ENCODE data around the gene NRBF2.
A peak's percentile ranks its signal among the peaks of the same experiment; 100 is the strongest.
"Not testable (repeated sequence)": the region's sequence is repeated elsewhere in the genome, so short reads cannot be mapped to it uniquely, and the experiment has no call there.

The NRBF2 gene

DNA sequence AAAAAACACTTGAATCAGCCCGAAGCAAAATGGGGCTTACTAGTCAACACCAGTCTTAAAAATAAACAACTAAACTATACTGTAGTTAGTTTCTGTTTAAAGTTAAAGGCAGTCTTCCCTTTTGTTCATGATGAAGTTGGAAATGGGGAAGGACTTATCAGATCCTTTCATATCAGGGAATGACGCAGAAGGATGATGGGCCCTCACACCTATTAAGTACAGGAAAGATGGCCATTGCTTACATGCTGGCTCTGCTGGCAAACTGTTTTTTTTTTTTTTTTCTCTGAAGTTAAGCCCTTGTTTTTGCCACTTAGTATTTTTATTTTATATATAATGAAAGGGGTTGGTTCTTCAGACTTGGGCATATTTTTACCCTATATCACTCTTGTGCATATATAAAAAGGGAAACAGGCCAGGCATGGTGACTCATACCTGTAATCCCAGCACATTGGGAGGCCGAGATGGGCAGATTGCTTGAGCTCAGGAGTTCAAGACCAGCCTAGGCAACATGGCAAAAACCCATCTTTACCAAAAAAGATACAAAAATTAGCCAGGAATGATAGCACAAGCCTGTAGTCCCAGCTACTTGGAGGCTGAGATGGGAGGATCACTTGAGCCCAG is 16.6 kb upstream of the NRBF2 start:
- DNase-seq (ENCODE audit: low spot score): no peak

GRCh38 chr10:63119041-63119440 is 14.1 kb upstream of the NRBF2 start:
- DNase-seq (ENCODE audit: low spot score): no peak

DNA sequence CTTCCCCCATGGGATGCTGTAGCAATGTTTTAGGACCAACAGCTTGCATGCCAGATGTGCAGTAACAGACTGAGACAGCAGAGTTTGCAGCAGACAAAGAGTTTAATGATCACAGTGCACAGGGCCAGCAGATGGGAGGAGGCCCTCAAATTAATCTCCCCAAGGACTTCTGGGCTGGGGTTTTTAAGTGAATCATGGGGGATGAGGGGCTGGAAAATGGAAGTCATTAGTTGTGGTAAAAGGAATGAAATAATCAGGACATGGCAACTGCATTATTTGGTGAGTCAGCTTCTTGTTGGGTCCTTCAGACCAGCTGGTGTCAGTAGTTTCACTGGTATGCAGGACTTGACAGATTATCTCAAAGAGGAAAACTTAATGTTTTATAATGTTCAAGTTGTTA is 12.6 kb upstream of the NRBF2 start:
- peak; percentile 80 for DNase-seq (ENCODE audit: low spot score)

- DNase-seq (ENCODE audit: low spot score): no peak
Measured at GRCh38 chr10:63123727-63124362, 9.3 kb upstream of the NRBF2 start.

DNA sequence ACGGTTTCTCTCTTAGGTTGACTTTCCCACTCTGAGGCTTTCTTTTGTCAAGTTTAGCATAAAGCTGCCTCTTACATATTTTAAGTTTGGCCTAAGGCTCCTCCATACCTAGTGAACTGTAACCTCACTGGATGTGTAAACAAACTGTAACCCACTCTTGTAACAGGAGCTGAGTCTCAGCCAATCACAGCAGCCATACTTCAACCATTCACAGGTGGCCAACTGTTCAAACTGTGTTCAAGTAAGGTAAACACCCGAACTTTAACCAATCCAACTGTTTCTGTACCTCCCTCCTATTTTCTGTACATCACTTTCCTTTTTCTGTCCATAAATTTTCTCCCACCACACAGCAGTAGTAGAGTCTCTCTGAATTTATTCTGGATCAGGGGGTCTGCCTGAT is 7.7 kb upstream of the NRBF2 start:
- DNase-seq (ENCODE audit: low spot score): no peak

DNA sequence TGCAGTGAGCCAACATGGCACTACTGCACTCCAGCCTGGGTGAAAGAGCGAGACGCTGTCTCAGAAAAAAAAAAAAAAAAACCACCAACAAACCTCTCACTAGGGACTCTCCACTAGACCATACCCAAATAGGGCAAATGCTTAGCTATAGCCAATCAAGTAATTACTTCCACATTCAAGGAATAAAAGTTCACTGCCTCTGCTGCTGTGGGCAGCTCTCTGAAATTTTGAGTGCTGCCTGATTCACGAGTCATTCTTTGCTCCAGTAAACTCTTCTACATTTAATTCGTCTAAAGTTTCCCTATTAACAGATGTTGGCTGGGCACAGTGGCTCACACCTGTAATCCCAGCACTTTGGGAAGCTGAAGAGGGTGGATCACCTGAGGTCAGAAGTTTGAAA is 4.7 kb upstream of the NRBF2 start:
- peak; percentile 50 for DNase-seq (ENCODE audit: low spot score)

- DNase-seq (ENCODE audit: low spot score): no peak
Measured at GRCh38 chr10:63129888-63130287, 3.2 kb upstream of the NRBF2 start.

DNA sequence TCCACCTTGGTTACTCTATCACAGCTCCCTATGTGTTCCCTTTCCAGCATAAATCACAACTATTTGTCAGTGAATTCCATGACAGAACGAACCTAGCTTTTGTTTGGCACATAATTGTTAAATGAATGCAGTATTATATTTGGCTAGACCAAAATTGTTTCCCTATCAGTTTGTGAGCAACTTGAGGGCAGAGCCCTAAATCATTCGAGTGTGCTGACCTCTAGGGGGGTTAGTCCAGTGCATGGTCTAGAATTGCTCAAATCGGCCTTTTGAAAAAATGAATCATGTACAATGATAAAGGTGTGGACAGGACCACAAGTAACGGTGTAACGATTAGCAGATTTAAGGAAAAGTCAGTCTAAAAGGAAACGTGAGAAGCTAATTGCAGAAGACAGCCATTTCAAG is 475 bp upstream of the NRBF2 start:
- no peak for DNase-seq (ENCODE audit: low spot score)

GRCh38 chr10:63133821-63134557 is 861 bp downstream of the NRBF2 start:
- DNase-seq (ENCODE audit: low spot score): peak; percentile 31

DNA sequence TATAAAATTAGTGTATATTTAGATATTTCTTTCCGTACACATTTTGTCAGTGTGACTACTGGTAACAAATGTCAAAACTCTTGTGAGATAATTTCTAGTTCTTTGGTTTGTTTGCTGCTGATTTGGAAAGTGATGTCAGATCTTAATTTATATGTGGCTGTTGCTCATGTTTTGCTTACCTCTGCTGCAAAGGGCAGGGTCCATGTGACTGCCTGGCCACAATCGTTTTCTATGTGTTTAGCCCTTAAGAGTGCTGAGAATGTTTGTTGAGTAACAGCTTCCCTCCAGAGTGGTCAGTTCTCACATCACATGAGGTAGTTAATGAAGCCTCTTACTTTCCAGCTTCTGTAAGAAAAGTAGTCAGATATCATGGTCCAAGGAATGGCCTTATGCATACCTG is 4.2 kb downstream of the NRBF2 start:
- DNase-seq (ENCODE audit: low spot score): peak; percentile 47

DNA sequence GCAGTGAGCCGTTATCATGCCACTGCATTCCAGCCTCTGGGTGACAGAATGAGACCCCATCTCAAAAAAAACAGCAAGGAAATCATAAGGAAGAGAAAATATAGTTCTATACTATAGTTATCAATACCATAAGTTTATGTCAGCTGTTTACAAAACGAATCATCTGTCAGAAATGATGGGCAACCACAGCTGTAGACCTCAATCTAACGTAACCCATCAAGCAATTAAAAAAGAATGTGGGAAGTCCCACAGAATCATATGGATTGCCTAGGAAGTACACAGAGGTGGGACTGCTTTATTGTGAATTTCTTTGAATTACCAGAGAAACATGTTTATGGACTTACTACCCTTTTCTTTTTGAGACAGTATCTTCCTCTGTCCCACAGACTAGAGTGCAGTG is 6.9 kb downstream of the NRBF2 start:
- no peak for DNase-seq (ENCODE audit: low spot score)

- DNase-seq (ENCODE audit: low spot score): no peak
Measured at GRCh38 chr10:63142136-63142535, 9.0 kb downstream of the NRBF2 start.

DNA sequence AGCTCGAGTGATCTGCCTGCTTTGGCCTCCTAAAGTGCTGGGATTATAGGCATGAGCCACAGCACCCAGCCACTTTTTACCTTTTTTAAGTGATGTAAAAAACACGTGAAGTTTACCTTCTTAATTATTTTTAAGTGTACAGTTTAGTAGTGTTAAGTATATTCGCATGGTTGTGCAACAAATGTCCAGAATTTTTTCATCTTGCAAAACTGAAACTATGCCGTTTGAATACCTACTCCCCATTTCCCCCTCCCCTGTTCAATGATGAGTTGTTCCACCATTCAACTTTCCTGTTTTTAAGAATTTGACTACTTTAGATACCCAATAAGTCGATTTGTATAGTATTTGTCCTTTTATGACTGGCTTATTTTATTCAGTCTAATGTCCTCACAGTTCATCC is 10.9 kb downstream of the NRBF2 start:
- DNase-seq (ENCODE audit: low spot score): no peak

- DNase-seq (ENCODE audit: low spot score): peak; percentile 17
Measured at GRCh38 chr10:63145782-63146181, 12.7 kb downstream of the NRBF2 start.

- no peak for DNase-seq (ENCODE audit: low spot score)
Measured at GRCh38 chr10:63146503-63146902, 13.4 kb downstream of the NRBF2 start.

- no peak for DNase-seq (ENCODE audit: low spot score)
Measured at GRCh38 chr10:63150745-63151144, 17.6 kb downstream of the NRBF2 start.

GRCh38 chr10:63153868-63154545 is 20.9 kb downstream of the NRBF2 start:
- not testable (repeated sequence) for DNase-seq (ENCODE audit: low spot score)

DNA sequence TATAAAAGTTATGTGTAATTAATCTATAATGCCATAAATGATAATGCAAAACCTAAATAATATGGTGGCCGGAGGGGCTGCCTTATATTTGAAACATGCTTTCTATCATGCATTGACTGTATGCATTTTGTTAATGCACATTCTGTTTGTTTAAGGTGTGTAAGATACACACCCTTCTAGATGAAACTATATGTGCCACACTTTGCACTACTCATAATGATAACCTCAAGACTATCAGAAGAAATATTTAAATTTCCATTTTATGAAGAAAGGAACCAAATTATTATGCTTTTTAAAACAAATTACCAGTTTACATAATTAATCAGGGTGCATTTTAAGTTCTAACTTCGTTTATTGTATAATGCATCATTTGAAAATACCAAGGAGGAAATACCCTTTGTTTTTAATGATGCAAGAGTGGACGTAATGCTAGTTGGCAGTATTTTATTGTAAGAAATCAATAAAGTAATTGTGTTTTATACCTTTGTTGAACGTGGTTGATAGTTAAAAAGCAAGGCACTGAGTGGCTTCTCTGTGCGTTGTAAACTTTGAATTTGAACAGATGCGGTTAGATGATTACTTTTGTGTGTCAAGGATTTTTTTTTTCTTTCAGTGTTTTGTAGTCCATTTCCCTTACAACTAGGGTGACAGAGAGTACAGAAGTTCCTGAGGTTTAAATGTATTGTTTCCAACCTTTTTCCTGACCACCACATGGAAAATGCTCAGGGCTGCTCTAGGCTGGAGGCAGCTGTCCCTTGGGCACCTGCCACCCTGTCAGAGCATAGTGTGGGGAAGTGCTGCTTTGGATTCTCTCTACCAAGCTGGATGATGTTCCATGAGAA is 21.6 kb downstream of the NRBF2 start:
- no peak for DNase-seq (ENCODE audit: low spot score)

DNA sequence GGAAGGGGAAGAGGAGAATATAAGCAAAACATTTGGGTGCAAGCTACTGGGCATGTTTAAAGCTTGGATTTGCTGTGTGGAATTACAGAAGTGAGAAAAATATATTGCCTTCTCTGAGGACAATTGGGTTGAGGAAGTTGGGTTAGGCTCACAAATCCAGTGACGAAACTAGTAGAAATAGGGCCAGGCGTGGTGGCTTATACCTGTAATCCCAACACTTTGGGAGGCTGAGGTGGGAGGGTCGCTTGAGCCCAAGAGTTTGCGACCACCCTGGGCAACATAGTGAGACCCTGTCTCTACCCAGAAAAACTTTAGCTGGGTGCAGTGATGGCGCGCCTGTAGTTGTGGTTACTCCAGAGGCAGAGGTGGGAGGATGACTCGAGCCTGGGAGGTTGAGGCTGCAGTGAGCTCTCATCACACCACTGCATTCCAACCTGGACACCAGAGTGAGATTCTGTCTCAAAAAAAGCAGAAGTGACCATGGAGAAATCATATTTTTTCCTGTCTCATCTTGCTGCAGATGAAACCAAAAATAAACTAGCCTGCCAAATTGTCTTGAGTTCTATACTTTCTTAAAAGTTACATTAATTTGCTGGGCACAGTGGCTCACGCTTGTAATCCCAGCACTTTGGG is 22.4 kb downstream of the NRBF2 start:
- DNase-seq (ENCODE audit: low spot score): no peak

- DNase-seq (ENCODE audit: low spot score): peak; percentile 11
Measured at GRCh38 chr10:63156236-63156635, 23.1 kb downstream of the NRBF2 start.

DNA sequence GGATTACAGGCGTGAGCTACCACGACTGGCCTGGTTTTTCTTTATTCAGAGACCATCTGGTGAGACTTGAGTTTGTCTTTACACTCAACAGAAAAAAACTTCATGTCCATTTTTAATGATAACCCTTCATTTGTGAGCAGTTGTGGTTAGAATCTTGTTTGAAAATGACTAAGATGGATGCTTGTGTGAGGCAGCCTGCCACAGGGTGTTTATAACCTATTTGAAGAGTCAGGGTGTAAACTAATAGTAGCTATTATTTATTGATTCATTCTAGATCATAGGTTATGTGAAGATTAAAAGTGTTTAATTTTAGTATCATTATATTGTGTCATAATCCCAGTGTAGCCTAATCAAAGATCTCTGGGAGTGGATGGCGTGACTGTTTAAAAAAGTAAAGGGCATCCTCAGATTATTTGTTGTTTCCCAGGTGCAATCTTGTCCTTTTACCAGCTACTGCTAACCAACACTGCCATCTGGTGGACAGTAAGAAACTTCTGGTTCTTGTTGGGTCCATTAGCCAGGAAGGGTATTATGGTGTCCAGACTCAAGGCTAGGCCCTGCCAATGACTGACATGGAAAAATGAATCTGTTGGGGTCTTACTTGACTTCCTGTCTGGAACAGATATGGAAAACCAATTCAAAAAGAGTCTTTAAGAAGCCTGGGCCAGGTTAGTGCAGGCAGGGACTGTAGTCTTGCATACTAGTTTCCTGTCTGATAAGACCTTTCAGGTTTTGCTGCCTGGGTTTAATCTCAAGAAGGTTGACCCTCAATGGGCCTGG is 24.9 kb downstream of the NRBF2 start:
- DNase-seq (ENCODE audit: low spot score): peak; percentile 77

Measured in GM03348 (cell line).